Skeletal muscle tissue (tissue), 4 donors: ENCODE results near the gene MAMDC2. TPM values are rescaled to one million over a fixed set of nuclear protein-coding genes. Genes with fewer than 3 reads are reported as not detected.

Experiments
- H3K27ac ChIP-seq: one replicate; pipeline ENCODE4 v1.7.0; 2013; ENCODE audit warnings: mild to moderate bottlenecking, low read depth, low read length, inconsistent platforms
- H3K27me3 ChIP-seq, 3 donors: one replicate each; pipeline ENCODE4 v1.7.0; 2013; ENCODE audit warnings: low read length in 3 of 3; ENCODE audit not compliant: control insufficient read depth in 3 of 3, insufficient read depth in 3 of 3
- H3K36me3 ChIP-seq, 3 donors: one replicate each; pipeline ENCODE4 v1.7.0; 2013; ENCODE audit warnings: low read length in 3 of 3; ENCODE audit not compliant: control insufficient read depth in 3 of 3, insufficient read depth in 3 of 3
- H3K4me1 ChIP-seq, 3 donors: one replicate each; pipeline ENCODE4 v1.7.0; 2013; ENCODE audit warnings: low read length in 3 of 3, mild to moderate bottlenecking in 3 of 3; ENCODE audit not compliant: control insufficient read depth in 3 of 3, insufficient read depth in 3 of 3
- H3K4me3 ChIP-seq, 3 donors: one replicate each; pipeline ENCODE4 v1.7.0; 2013; ENCODE audit warnings: low read length in 3 of 3
- H3K9ac ChIP-seq, 3 donors: one replicate each; pipeline ENCODE4 v1.7.0; 2013; ENCODE audit warnings: low read length in 3 of 3, mild to moderate bottlenecking in 3 of 3, moderate library complexity in 2 of 3, low read depth in 1 of 3
- H3K9me3 ChIP-seq, 3 donors: one replicate each; pipeline ENCODE4 v1.7.0; 2013; ENCODE audit warnings: low read length in 3 of 3; ENCODE audit not compliant: control insufficient read depth in 3 of 3
- total RNA-seq: library from RNA; depleted of rRNA; stranded (reverse); fragments of >200 nt; gene quantifications from one replicate; pipeline ENCODE4 v1.2.3, GENCODE V29; 2014
- donor health status: Osteomylitis.

MAMDC2 gene
- total RNA-seq, 1 donor from 2014 or later, result 11.0 TPM

GRCh38 chr9:70258692-70259511 is 215.3 kb downstream of the MAMDC2 start, which contains the start of gene SMC5:
TSS of gene SMC5 (plus strand) at chr9:70258978. CDS start at chr9:70259079, 101 bp downstream.
- Histone ChIP-seq H3K9me3 (no peaks in the 10 kb centered on the region), H3K27ac (peak within 1 kb of the TSS; percentile 93), H3K4me1 (peaks cover 17 to 41% (median 37%) of the 10 kb centered on the region in 3 donors)

GRCh38 chr9:70259512-70259802 is 215.8 kb downstream of the MAMDC2 start:
- Histone ChIP-seq H3K36me3 (peaks cover 0 to 7% (median 4%) of the 10 kb centered on the region in 3 donors), H3K9me3 (no peaks in the 10 kb centered on the region), H3K4me3 (peak overlapping the region; percentile 90 to 95 (median 93)), H3K27ac (peak overlapping the region; percentile 93), H3K4me1 (peaks cover 17 to 41% (median 37%) of the 10 kb centered on the region in 3 donors), H3K27me3 (no peaks in the 10 kb centered on the region), H3K9ac (peak overlapping the region; percentile 93 to 99 (median 95))

More at GRCh38 chr9:70258692-70259511, 215.3 kb downstream of the MAMDC2 start, which contains the start of gene SMC5:
- H3K4me3 ChIP-seq, result peak within 1 kb of the TSS; percentile 90 to 95 (median 93)
- no peaks in the 10 kb centered on the region for H3K27me3 ChIP-seq
- peak within 1 kb of the TSS; percentile 93 to 99 (median 95) for H3K9ac ChIP-seq
- peaks cover 0 to 4% (median 4%) of the 10 kb centered on the region in 3 donors for H3K36me3 ChIP-seq

GRCh38 chr9:70260007-70260443 is 216.4 kb downstream of the MAMDC2 start:
- peak overlapping the region; percentile 93 for H3K27ac ChIP-seq
- H3K9ac ChIP-seq, result no peak overlapping the region
- peaks cover 17 to 41% (median 37%) of the 10 kb centered on the region in 3 donors for H3K4me1 ChIP-seq
- H3K27me3 ChIP-seq, result no peaks in the 10 kb centered on the region
- peak overlapping the region; percentile 90 to 95 (median 93) for H3K4me3 ChIP-seq
- peaks cover 5 to 13% (median 9%) of the 10 kb centered on the region in 3 donors for H3K36me3 ChIP-seq
- H3K9me3 ChIP-seq, result no peaks in the 10 kb centered on the region

- Histone ChIP-seq H3K4me3 (peak overlapping the region in 1 of 3 donors; percentile 53), H3K9ac (no peak overlapping the region), H3K36me3 (peaks cover 5 to 16% (median 11%) of the 10 kb centered on the region in 3 donors), H3K9me3 (no peaks in the 10 kb centered on the region), H3K27ac (no peak overlapping the region), H3K27me3 (no peaks in the 10 kb centered on the region), H3K4me1 (peaks cover 17 to 41% (median 37%) of the 10 kb centered on the region in 3 donors)
Measured at GRCh38 chr9:70260606-70261005, 217.0 kb downstream of the MAMDC2 start.

- peak overlapping the region in 1 of 3 donors; percentile 19 for H3K4me3 ChIP-seq
Measured at GRCh38 chr9:70261131-70261870, 217.7 kb downstream of the MAMDC2 start.

GRCh38 chr9:70262366-70262765 is 218.7 kb downstream of the MAMDC2 start:
- H3K4me1 ChIP-seq, result peaks cover 17 to 35% (median 35%) of the 10 kb centered on the region in 3 donors
- no peaks in the 10 kb centered on the region for H3K9me3 ChIP-seq
- no peak overlapping the region for H3K9ac ChIP-seq
- peak overlapping the region in 1 of 3 donors; percentile 39 for H3K4me3 ChIP-seq
- peak overlapping the region; percentile 74 for H3K27ac ChIP-seq
- H3K36me3 ChIP-seq, result peaks cover 5 to 24% (median 13%) of the 10 kb centered on the region in 3 donors
- H3K27me3 ChIP-seq, result no peaks in the 10 kb centered on the region

More at GRCh38 chr9:70261131-70261870, 217.7 kb downstream of the MAMDC2 start:
- Histone ChIP-seq H3K9me3 (no peaks in the 10 kb centered on the region), H3K9ac (no peak overlapping the region), H3K27me3 (no peaks in the 10 kb centered on the region), H3K36me3 (peaks cover 5 to 17% (median 11%) of the 10 kb centered on the region in 3 donors), H3K4me1 (peaks cover 17 to 41% (median 35%) of the 10 kb centered on the region in 3 donors), H3K27ac (no peak overlapping the region)

- H3K4me3 ChIP-seq, result peak overlapping the region in 1 of 3 donors; percentile 39
- peaks cover 12 to 30% (median 29%) of the 10 kb centered on the region in 3 donors for H3K4me1 ChIP-seq
- peaks cover 5 to 27% (median 14%) of the 10 kb centered on the region in 3 donors for H3K36me3 ChIP-seq
- peak overlapping the region; percentile 74 for H3K27ac ChIP-seq
- no peaks in the 10 kb centered on the region for H3K27me3 ChIP-seq
- no peaks in the 10 kb centered on the region for H3K9me3 ChIP-seq
- peak overlapping the region in 2 of 3 donors; percentile 10 to 27 for H3K9ac ChIP-seq
Measured at GRCh38 chr9:70262948-70263347, 219.3 kb downstream of the MAMDC2 start.

GRCh38 chr9:70263421-70263820 is 219.8 kb downstream of the MAMDC2 start:
- peaks cover 8 to 28% (median 24%) of the 10 kb centered on the region in 3 donors for H3K4me1 ChIP-seq
- H3K36me3 ChIP-seq, result peaks cover 5 to 27% (median 14%) of the 10 kb centered on the region in 3 donors
- peak overlapping the region in 1 of 3 donors; percentile 27 for H3K9ac ChIP-seq
- H3K9me3 ChIP-seq, result no peaks in the 10 kb centered on the region
- H3K27me3 ChIP-seq, result no peaks in the 10 kb centered on the region
- peak overlapping the region in 1 of 3 donors; percentile 8 for H3K4me3 ChIP-seq
- H3K27ac ChIP-seq, result peak overlapping the region; percentile 74
